MCF 10A (cell line): Measurements from ENCODE around the gene TNFSF9. TPM values are rescaled to one million over a fixed set of nuclear protein-coding genes. Genes with fewer than 3 reads are reported as not detected.
A peak's percentile ranks its signal among the peaks of the same experiment; 100 is the strongest.

Experiments
- BruUV-seq: library from RNA; stranded (reverse); fragments of 400-500 nt; replicated peaks from 2 replicates; lab custom pipeline; 2021; lab: Mats Ljungman, UMichigan
- CTCF ChIA-PET: fragments of 300-600 bp; sonication (Branson Sonifier 250); formaldehyde crosslinking; extraction: SDS; loops from one replicate; lab custom pipeline; 2021; ENCODE audit warnings: antibody characterized with exemption, inconsistent platforms; lab: Yijun Ruan, JAX
- POLR2A ChIA-PET: fragments of 300-600, 350-650 bp; sonication (Branson Sonifier 250); formaldehyde crosslinking; extraction: SDS; loops from one replicate; lab custom pipeline; 2020; ENCODE audit warnings: antibody characterized with exemption, inconsistent platforms; lab: Yijun Ruan, JAX
- DNase-seq: peaks from one replicate; pipeline ENCODE4 v3.0.0-alpha.2; 2018; ENCODE audit not compliant: unreplicated experiment
- H3K27ac Mint-ChIP-seq: one replicate; pipeline ENCODE4 v1.8.0; 2022; ENCODE audit warnings: mild to moderate bottlenecking, low read depth, mixed read lengths; ENCODE audit not compliant: unreplicated experiment
- H3K27me3 Mint-ChIP-seq: one replicate; pipeline ENCODE4 v1.8.0; 2022; ENCODE audit warnings: mixed read lengths; ENCODE audit not compliant: insufficient read depth, unreplicated experiment
- H3K36me3 Mint-ChIP-seq: one replicate; pipeline ENCODE4 v1.8.0; 2022; ENCODE audit warnings: mild to moderate bottlenecking, moderate library complexity, mixed read lengths; ENCODE audit not compliant: insufficient read depth, unreplicated experiment
- H3K4me1 Mint-ChIP-seq: one replicate; pipeline ENCODE4 v1.8.0; 2022; ENCODE audit warnings: mixed read lengths; ENCODE audit not compliant: insufficient read depth, unreplicated experiment
- H3K4me3 Mint-ChIP-seq: one replicate; pipeline ENCODE4 v1.8.0; 2022; ENCODE audit warnings: mild to moderate bottlenecking, moderate library complexity, mixed read lengths; ENCODE audit not compliant: unreplicated experiment
- H3K9me3 Mint-ChIP-seq: one replicate; pipeline ENCODE4 v1.8.0; 2022; ENCODE audit warnings: mixed read lengths; ENCODE audit not compliant: unreplicated experiment
- intact Hi-C: fragments of 100-400 bp; cut with micrococcal nuclease; formaldehyde crosslinking; loops from 2 replicates; pipeline ENCODE4 v1.14.1; 2022
- total RNA-seq: library from RNA; stranded (reverse); gene quantifications from 2 replicates; pipeline ENCODE4 v1.2.3, GENCODE V29; 2022
- TF ChIP-seq, protein P1 (sequence below): fragments of 200-600 bp; IDR thresholded peaks from one replicate; pipeline ENCODE4 v1.8.0; 2022; ENCODE audit warnings: antibody characterized with exemption, mild to moderate bottlenecking; ENCODE audit not compliant: unreplicated experiment

Gene TNFSF9
- total RNA-seq, 1 experiment from 2014 or later: 6.2 TPM

DNA sequence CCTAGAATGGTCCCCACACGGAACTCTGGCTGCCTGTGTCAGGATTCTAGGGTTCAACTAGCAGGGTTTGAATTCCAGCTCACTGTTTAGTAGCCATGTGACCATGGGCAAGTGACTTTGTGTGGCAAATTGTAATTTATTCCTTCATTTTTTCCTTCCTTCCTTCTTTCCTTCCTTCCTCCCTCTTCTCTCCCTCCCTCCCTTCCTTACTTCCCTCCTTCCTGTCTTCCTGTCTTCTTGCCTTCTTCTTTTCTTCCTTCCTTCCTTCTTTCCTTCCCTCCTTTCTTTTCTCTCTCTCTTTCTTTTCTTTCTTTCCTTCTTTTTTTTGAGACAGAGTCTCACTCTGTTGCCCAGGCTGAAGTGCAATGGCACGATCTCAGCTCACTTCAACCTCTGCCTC lies 40.7 kb upstream of the TNFSF9 start:
- CTCF ChIA-PET: no interaction called here
- BruUV-seq: no TSS peak
- no peak overlapping the region for H3K27ac Mint-ChIP-seq
- intact Hi-C loops: no loop called here
- TF ChIP-seq, protein P1, sequence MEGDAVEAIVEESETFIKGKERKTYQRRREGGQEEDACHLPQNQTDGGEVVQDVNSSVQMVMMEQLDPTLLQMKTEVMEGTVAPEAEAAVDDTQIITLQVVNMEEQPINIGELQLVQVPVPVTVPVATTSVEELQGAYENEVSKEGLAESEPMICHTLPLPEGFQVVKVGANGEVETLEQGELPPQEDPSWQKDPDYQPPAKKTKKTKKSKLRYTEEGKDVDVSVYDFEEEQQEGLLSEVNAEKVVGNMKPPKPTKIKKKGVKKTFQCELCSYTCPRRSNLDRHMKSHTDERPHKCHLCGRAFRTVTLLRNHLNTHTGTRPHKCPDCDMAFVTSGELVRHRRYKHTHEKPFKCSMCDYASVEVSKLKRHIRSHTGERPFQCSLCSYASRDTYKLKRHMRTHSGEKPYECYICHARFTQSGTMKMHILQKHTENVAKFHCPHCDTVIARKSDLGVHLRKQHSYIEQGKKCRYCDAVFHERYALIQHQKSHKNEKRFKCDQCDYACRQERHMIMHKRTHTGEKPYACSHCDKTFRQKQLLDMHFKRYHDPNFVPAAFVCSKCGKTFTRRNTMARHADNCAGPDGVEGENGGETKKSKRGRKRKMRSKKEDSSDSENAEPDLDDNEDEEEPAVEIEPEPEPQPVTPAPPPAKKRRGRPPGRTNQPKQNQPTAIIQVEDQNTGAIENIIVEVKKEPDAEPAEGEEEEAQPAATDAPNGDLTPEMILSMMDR: no peak
- POLR2A ChIA-PET: no interaction called here
- H3K27me3 Mint-ChIP-seq: peaks cover 11% of the 10 kb centered on the region
- no peaks in the 10 kb centered on the region for H3K36me3 Mint-ChIP-seq
- H3K9me3 Mint-ChIP-seq: peaks cover 7% of the 10 kb centered on the region
- no peak for DNase-seq
- H3K4me3 Mint-ChIP-seq: no peak overlapping the region
- no peaks in the 10 kb centered on the region for H3K4me1 Mint-ChIP-seq

DNA sequence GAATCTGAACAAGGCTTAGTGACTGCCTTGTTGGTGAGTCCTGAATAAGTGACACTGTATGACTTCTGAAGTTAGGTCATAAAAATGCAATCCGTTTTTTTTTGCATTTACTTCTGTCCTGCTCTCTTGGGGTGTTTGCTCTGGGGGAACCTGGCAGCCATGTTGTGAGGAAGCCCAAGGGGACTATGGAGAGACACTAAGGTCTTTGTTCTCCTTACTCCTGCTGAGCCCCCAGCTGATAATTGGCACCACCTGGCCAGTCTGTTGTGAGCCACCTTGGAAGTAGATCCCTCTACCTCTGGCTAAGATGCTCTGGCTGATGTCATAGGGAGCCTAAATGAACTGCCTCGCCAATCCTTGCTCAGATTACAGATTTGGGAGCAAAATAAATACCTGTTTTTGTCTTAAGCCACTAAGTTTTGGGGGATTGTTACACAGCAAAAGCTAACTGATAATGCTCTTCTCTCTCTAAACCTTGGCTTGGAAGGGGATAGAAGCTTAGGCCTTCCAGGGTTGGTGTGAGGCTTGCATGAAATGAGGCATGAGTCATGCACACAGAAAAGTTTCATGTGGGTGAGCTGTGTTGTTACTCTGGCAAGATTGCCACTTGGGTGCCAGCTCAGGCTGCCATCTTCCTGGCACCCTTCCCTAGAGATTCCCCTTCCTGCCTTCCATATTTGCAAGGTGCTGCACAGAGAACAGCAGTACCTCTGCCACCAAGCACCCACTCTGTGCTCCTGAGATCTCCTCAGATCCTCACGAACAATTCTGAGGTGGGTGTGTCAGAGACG lies 38.8 kb upstream of the TNFSF9 start:
- H3K4me1 Mint-ChIP-seq: no peaks in the 10 kb centered on the region
- H3K9me3 Mint-ChIP-seq: peaks cover 7% of the 10 kb centered on the region
- no TSS peak for BruUV-seq
- intact Hi-C loops: no loop called here
- no peak overlapping the region for H3K27ac Mint-ChIP-seq
- peaks cover 11% of the 10 kb centered on the region for H3K27me3 Mint-ChIP-seq
- CTCF ChIA-PET: interaction anchor here (1.1 kb wide), 1 partner anchor 24 kb away, joined by 4 read pairs; no protein-coding TSS in a partner anchor
- POLR2A ChIA-PET: no interaction called here
- TF ChIP-seq, protein P1: no peak
- peak; percentile 24 for DNase-seq
- no peaks in the 10 kb centered on the region for H3K36me3 Mint-ChIP-seq
- H3K4me3 Mint-ChIP-seq: no peak overlapping the region

DNA sequence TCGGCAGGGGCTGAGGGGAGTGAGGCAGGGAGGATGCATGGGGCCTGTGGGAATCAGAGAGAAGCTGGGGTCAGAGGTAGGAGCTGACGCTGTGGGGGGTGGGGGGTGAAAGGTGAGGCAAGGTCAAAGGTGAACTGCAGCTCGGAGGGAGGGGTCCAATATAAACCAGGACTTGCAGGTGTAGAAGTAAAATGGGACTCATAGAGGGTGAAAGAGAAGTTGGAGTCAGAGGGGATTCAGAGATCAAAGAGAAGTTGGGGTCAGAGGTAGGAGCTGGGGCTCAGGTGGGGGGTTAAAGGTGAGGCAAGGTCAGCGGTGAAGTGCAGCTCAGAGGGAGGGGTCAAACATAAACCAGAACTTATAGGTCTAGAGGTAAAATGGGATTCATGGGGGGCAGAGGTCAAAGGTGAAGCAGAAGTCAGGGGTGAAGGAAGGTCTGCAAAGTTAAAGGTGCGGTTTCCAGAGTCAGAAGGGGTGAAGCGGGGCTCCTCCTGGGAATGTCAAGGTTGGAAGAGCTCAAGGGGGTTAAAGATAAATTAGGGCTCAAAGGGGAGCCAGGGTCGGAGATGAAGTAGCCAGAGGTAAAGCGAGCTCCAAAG lies 36.3 kb upstream of the TNFSF9 start:
- CTCF ChIA-PET: interaction anchor here (0.6 kb wide), 3 partner anchors 21 to 786 kb away, joined by 3 read pairs; no protein-coding TSS in a partner anchor
- no peak for DNase-seq
- Mint-ChIP-seq H3K4me3 (no peak overlapping the region), H3K27ac (no peak overlapping the region), H3K9me3 (peaks cover 7% of the 10 kb centered on the region), H3K36me3 (no peaks in the 10 kb centered on the region), H3K4me1 (no peaks in the 10 kb centered on the region), H3K27me3 (peaks cover 11% of the 10 kb centered on the region)
- no TSS peak for BruUV-seq
- TF ChIP-seq, protein P1: no peak
- intact Hi-C loops: no loop called here
- POLR2A ChIA-PET: no interaction called here

DNA sequence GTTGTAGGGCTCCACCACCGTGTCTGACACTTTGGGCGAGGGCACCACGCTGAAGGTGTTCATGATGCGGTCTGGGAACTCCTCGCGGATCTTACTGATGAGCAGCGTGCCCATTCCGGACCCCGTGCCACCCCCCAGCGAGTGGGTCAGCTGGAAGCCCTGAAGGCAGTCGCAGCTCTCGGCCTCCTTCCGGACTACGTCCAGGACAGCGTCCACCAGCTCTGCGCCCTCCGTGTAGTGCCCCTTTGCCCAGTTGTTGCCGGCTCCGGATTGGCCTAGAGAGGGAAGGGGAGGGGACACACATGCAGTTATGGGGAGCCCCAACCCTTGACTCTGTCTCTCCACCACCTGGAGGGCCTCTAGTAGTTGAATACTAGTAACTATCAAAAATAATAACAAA lies 34.9 kb upstream of the TNFSF9 start:
- DNase-seq: no peak
- Mint-ChIP-seq H3K27me3 (peaks cover 1% of the 10 kb centered on the region), H3K4me1 (no peaks in the 10 kb centered on the region), H3K9me3 (peaks cover 7% of the 10 kb centered on the region), H3K36me3 (no peaks in the 10 kb centered on the region), H3K27ac (no peak overlapping the region), H3K4me3 (no peak overlapping the region)
- CTCF ChIA-PET: interaction anchor here (0.6 kb wide), 1 partner anchor 168 kb away, joined by 3 read pairs; no protein-coding TSS in a partner anchor
- intact Hi-C loops: no loop called here
- TF ChIP-seq, protein P1: no peak
- BruUV-seq: no TSS peak
- POLR2A ChIA-PET: no interaction called here
